ENCODE results near the gene CNTNAP2. TPM values are rescaled to one million over a fixed set of nuclear protein-coding genes. Genes with fewer than 3 reads are reported as not detected.

CNTNAP2 gene
- total and polyA plus RNA-seq, 2 donors from 2014 or later, result 0.06 to 0.13 TPM

DNA sequence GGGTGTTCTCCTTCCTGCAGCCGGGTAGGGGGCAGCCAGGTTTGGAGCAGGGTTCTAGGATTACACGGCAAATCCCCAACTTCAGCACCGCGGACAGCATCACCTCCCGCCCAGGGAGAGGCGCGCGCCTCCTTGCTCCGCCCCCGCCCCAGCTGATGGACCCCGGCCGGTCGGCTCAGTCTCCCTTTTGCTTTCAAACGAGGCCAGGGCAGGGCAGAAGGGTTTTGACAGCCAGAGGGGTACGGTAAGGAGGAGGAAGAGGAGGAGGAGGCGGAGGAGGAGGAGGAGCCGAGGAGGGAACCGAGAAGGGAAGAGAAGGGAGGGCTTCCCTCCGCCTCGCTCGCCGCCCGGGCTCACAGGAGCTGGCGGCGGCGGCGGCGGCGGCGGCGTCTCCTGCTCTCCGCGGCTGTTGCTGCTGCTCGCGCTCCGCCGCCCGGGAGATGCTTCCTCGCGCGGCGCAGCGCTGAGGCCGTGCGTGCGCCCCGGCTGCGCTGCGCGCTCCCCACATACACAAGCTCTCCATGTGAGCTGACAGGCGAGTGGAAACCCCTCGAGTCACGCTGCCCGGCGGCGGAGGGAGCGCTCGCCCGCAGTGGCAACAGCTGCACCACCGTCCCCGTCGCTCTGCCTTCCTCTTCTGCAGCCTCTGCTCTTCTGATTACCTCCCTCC, 615 bp upstream of the CNTNAP2 start:
- peak overlapping the region in 1 of 3 donors; percentile 48 for H3K9ac ChIP-seq (ENCODE audit: low read length in 3 of 3)
- FAIRE-seq (no peak), DNase-seq (peak; percentile 84 to 97 (median 96))
- no peaks in the 10 kb centered on the region for H3K9me3 ChIP-seq (ENCODE audit: control insufficient read depth in 2 of 3, insufficient read depth in 1 of 3, low read length in 3 of 3)
- no peaks in the 10 kb centered on the region for H3K36me3 ChIP-seq (ENCODE audit: control insufficient read depth in 2 of 3, insufficient read depth in 3 of 3, low read length in 3 of 3)
- H3K27me3 ChIP-seq (ENCODE audit: control insufficient read depth, insufficient read depth, low read length), result no peaks in the 10 kb centered on the region
- peaks cover 0 to 8% (median 0%) of the 10 kb centered on the region in 3 donors for H3K4me1 ChIP-seq (ENCODE audit: control insufficient read depth in 2 of 3, insufficient read depth in 2 of 3, low read depth in 1 of 3, low read length in 3 of 3)
- TF ChIP-seq CTCF (IDR thresholded peaks at IDR 0.05; ENCODE audit: borderline replicate concordance, extremely low read depth, insufficient read depth), result no peak
- H3K4me3 ChIP-seq (ENCODE audit: low read length in 3 of 3), result peak overlapping the region; percentile 40 to 71 (median 55)
- intact Hi-C loops (cut with DNase I), result no loop called here
- H3K27ac ChIP-seq (ENCODE audit: low read depth in 2 of 2, low read length in 2 of 2), result no peak overlapping the region

- DNase-seq, result no peak
- peak overlapping the region in 1 of 3 donors; percentile 71 for H3K4me3 ChIP-seq (ENCODE audit: low read length in 3 of 3)
- H3K9ac ChIP-seq (ENCODE audit: low read length in 3 of 3), result no peak overlapping the region
- intact Hi-C loops (cut with DNase I), result no loop called here
- FAIRE-seq, result no peak
- H3K9me3 ChIP-seq (ENCODE audit: control insufficient read depth in 2 of 3, insufficient read depth in 1 of 3, low read length in 3 of 3), result no peaks in the 10 kb centered on the region
- H3K4me1 ChIP-seq (ENCODE audit: control insufficient read depth in 2 of 3, insufficient read depth in 2 of 3, low read depth in 1 of 3, low read length in 3 of 3), result peaks cover 0 to 8% (median 0%) of the 10 kb centered on the region in 3 donors
- H3K27ac ChIP-seq (ENCODE audit: low read depth in 2 of 2, low read length in 2 of 2), result no peak overlapping the region
- H3K27me3 ChIP-seq (ENCODE audit: control insufficient read depth, insufficient read depth, low read length), result no peaks in the 10 kb centered on the region
- H3K36me3 ChIP-seq (ENCODE audit: control insufficient read depth in 2 of 3, insufficient read depth in 3 of 3, low read length in 3 of 3), result no peaks in the 10 kb centered on the region
- TF ChIP-seq CTCF (IDR thresholded peaks at IDR 0.05; ENCODE audit: borderline replicate concordance, extremely low read depth, insufficient read depth), result no peak
Measured at GRCh38 chr7:146117576-146117975, 975 bp downstream of the CNTNAP2 start.

- Histone ChIP-seq H3K4me1 (ENCODE audit: control insufficient read depth in 2 of 3, insufficient read depth in 2 of 3, low read depth in 1 of 3, low read length in 3 of 3) (peaks cover 0 to 8% (median 0%) of the 10 kb centered on the region in 3 donors), H3K27ac (ENCODE audit: low read depth in 2 of 2, low read length in 2 of 2) (no peak overlapping the region), H3K9me3 (ENCODE audit: control insufficient read depth in 2 of 3, insufficient read depth in 1 of 3, low read length in 3 of 3) (no peaks in the 10 kb centered on the region), H3K36me3 (ENCODE audit: control insufficient read depth in 2 of 3, insufficient read depth in 3 of 3, low read length in 3 of 3) (no peaks in the 10 kb centered on the region), H3K4me3 (ENCODE audit: low read length in 3 of 3) (no peak overlapping the region), H3K27me3 (ENCODE audit: control insufficient read depth, insufficient read depth, low read length) (no peaks in the 10 kb centered on the region), H3K9ac (ENCODE audit: low read length in 3 of 3) (no peak overlapping the region)
- DNase-seq (peak in 1 of 5 donors; percentile 19), FAIRE-seq (no peak)
- intact Hi-C loops (cut with DNase I), result no loop called here
- no peak for TF ChIP-seq CTCF (IDR thresholded peaks at IDR 0.05; ENCODE audit: borderline replicate concordance, extremely low read depth, insufficient read depth)
Measured at GRCh38 chr7:146119002-146119401, 2.4 kb downstream of the CNTNAP2 start.
